LHCN-M2 (cell line): ENCODE data around the gene MMAA. TPM values are rescaled to one million over a fixed set of nuclear protein-coding genes. Genes with fewer than 3 reads are reported as not detected.
A peak's percentile ranks its signal among the peaks of the same experiment; 100 is the strongest.
"Not testable (repeated sequence)": the region's sequence is repeated elsewhere in the genome, so short reads cannot be mapped to it uniquely, and the experiment has no call there.

Source experiments
- DNase-seq: peaks from one replicate; pipeline ENCODE4 v3.0.0-alpha.2; 2012; ENCODE audit warnings: low read depth
- polyA plus RNA-seq: library from polyadenylated mRNA; unstranded; fragments of >200 nt; gene quantifications from one replicate; pipeline ENCODE4 v1.2.1, GENCODE V29; 2012; ENCODE audit warnings: missing spikeins
- total RNA-seq: library from RNA; depleted of rRNA; stranded (reverse); fragments of >200 nt; gene quantifications from 2 replicates; pipeline ENCODE4 v1.2.3, GENCODE V29; 2014; rRNA removed

MMAA gene
- 5.1 and 6.5 TPM in 2 replicates for total RNA-seq
- polyA plus RNA-seq = 3.7 TPM

- peak; percentile 92 for DNase-seq
Observed at GRCh38 chr4:145618932-145619638, at the start of gene MMAA. MMAA (plus strand) TSS chr4:145619385; CDS start chr4:145639140, 19,755 bp downstream.

DNA sequence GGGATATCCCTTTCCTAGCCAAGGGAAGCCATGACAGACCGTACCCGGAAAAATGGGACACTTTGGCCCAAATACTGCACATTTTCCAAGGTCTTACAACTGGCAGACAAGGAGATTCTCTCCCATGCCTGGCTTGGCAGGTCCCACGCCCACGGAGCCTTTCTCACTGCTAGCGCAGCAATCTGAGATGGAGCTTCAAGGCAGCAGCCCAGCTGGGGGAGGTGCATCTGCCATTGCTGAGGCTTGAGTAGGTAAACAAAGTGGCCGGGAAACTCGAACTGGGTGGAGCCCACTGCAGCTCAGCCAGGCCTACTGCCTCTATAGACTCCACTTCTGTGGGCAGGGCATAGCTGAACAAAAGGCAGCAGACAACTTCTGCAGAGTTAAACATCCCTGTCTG lies 44.6 kb upstream of the MMAA start:
- DNase-seq = not testable (repeated sequence)

- DNase-seq = no peak
Observed at GRCh38 chr4:145580906-145581305, 38.3 kb upstream of the MMAA start.

DNA sequence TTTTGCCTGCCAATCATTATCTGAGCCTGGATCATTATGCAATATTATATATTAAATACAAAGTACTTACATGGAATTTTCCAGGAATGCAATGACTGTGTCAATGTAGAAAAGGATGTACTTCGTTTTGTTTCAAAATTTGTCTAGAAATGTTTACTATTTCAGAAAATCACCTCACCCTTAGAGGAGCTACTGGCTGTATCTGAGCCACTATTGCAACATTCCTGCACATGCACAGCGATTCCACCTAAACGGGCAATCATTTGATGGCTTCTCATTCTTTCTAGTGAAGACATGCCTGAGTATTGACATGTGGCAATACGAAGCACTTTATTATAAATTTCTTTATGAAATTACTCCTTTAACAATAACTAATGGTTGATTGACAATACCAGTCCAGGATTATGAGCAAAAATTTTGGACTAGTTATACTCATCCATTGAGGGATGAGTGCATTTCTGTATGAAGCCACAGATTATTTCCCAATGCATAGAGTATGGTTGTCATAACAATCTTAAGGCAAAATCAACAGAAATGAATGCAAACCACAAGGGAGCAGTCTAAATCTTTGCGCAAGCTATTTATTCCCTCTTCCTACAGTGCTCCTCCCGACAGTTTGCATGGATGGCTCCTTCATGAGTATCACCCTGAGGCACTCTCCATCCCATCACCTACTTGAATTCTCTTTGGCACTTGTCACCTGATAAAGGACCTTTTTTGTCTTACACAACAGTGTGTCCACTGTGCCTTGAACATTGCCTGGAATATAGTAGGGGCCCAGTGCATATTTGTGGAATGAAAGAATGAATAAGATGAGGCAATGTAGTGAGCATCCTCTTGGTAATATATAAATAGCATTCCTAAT lies 35.8 kb upstream of the MMAA start:
- no peak for DNase-seq

DNA sequence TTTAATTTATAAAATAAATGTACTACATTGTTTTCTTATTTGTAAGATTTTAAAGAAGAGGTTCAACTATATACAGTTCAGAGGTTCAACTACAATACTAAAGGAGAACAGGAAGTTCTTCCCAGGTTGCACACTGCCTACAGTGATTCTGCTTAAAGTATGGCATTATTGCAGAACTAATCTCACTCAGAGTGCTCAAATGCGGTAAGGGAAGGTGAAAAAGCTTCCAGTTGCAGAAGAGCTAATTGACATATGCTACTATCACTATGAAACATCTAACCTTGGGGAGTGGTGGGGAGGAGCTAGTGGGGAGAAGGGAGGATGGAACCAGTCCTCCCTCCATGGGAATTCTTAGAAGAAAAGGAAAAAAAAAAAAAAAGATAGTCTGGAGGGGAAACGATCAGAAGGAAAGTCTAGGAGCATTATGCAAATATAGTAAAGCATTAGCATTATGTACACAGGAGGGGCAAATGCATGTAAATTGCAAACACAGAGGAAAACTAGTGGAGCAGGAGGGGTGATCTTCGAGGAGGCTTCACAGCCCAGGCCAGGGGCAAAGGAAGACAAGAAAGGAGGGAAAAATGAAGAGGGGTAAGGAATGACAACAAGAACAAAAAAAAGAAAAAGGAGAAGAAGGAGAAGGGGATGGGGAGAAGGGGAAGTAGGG lies 32.0 kb upstream of the MMAA start:
- no peak for DNase-seq

DNA sequence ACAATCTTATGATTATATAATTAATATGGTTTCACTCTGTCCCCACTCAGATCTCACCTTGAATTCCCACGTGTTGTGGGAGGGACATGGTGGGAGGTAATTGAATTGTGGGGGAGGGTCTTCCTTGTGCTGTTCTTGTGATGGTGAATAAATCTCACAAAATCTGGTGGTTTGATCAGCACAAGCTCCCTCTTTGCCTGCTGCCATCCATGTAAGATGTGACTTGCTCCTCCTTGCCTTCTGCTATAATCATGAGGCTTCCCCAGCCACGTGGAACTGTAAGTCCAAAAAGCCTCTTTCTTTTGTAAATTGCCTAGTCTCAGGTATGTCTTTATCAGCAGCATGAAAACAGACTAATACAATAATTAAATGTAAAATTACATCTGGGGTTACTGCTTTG lies 29.8 kb upstream of the MMAA start:
- DNase-seq = not testable (repeated sequence)

GRCh38 chr4:145589916-145590702 lies 29.1 kb upstream of the MMAA start:
- no peak for DNase-seq

DNA sequence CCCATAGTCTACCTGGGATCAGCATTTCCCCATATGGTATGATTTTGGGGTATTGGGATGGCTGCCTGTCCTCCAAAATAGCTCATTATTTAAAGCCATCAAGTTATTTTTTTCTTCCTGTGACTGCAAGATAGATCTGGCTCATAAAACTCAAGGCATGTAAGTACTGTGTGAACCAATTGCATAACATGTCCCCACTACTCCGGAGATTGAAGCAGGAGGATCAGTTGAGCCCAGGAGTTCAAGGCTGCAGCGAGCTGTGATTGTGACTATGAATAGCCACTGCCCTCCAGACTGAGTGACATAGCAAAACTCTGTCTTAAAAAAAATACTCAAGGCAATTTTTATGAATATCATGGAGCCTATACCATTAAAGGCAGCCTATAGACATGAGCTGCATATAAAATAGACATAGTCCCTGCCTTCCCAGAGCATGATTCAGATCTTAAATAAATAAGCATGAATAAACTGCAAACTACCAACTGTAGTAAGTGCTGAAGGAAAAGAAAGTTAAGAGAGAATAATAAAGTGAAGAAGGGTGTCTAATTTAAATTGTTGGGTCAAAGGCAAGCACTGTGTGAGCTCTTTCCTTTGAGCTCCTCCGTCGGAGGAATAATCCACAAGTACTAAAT lies 16.9 kb upstream of the MMAA start:
- DNase-seq = no peak

- no peak for DNase-seq
Observed at GRCh38 chr4:145605941-145606340, 13.2 kb upstream of the MMAA start.

- DNase-seq = peak; percentile 70
Observed at GRCh38 chr4:145609481-145610427, 9.4 kb upstream of the MMAA start.

DNA sequence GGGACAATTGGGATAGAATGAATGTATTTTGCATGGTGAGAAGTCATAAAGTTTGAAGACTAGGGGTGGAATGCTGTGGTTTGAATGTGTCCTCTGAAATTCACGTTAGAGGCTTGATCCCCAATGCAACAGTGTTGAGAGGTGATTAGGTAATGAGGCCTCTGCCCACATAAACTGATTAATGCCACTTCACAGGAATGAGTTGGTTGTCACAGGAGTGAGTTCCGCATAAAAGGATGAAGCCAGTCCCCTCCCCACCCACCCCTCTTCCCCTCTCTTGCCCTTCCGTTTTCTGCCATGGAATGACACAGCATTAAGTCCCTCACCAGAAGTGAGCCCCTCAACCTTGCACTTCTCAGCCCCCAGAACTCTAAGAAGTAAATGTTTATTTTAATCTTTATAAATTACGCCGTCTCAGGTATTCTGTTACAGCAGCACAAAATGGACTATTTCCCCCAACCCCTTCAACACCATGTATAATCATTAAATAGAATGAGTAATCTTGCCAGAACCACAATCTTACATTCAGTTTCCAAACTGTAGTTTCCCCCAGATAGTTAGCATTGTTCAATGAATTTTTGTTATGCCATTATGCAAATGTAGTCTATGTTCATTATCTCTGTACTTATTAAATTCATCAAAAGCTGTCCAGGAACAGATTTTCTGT lies 5.5 kb upstream of the MMAA start:
- no peak for DNase-seq

GRCh38 chr4:145614233-145614610 lies 5.0 kb upstream of the MMAA start:
- no peak for DNase-seq

DNA sequence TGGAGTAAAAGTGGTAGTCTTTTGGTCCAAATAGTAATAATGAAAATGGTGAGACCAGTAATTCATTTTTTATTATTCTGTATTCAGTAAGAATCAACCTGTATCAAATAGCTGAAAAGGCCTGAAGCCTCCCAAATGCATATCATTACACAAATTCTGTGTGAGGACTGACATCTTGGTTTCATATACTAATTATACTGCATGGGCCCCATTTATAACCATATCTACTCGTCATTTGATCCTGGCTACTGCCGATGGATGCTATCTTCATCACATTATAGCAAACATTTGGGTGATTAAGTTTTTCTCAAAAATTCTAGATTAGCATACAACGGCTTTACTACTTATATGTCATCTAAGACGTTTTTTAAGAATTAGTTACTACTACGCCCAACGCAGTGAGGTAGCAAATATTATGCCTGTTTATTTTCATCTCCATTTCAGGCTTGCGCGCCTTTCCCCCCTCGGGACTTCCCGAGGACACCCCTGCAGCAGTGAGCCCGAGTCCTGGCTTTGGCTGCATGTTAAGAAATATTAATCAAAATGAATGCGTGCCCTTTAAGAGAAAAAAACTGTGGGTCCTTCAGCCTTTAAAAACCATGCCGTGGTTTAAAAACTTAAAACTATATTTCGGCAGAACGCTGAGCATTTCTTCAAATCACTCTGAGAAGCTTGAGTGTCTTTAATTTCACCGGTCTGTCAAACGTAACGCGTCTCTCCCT lies 814 bp upstream of the MMAA start:
- peak; percentile 34 for DNase-seq

- peak; percentile 55 for DNase-seq
Observed at GRCh38 chr4:145619639-145619996, 433 bp downstream of the MMAA start.

- DNase-seq = not testable (repeated sequence)
Observed at GRCh38 chr4:145622067-145622466, 2.9 kb downstream of the MMAA start.

GRCh38 chr4:145623831-145624230 lies 4.6 kb downstream of the MMAA start:
- peak; percentile 43 for DNase-seq

- peak; percentile 34 for DNase-seq
Observed at GRCh38 chr4:145625677-145626622, 6.8 kb downstream of the MMAA start.

DNA sequence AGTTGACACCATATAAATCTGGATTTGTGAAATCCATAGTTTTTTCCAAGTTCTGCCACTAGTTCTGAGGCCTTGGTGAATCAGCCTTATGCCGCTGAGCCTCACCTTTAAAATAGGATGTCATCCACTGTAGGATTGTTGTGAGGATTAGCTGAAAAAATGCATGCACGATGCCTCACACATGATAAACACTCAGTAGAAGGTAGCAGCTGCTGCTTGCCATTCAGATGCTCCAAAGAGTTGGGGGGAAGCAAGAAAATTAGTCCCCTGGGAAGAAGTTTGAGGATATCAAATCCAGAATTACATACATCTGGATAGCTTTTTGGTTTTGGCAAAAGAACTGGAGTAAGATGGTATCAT lies 7.4 kb downstream of the MMAA start:
- DNase-seq = peak; percentile 91
